GM18526 (cell line): Measurements from ENCODE around the gene PDIA4.

ENCODE experiments used
- POLR2A ChIP-seq: IDR thresholded peaks from 3 replicates; pipeline ENCODE4 v1.6.1; 2011; ENCODE audit not compliant: insufficient read length; ENCODE audit errors: extremely low read depth

PDIA4 gene

GRCh38 chr7:149048805-149049204 lies 20.5 kb upstream of the PDIA4 start:
- no peak for TF ChIP-seq POLR2A

DNA sequence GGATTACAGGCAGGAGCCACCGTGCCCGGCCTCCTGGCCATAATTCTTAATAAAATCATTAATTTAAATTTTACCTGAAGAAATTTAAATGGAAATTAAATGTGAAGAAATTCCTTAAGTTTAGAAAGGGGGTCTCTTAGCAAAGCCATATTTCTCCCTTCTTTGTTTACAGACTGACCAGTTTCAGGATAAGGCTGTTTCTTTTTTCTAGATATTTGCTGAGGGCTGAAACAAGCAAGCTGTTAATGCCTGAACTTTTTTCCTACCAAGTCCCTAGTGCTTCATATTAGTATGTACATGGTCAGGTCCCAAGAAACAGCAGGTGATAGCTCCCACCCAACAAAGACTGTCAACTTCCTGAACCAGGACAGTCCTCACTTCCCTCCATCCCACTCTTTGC lies 18.1 kb upstream of the PDIA4 start:
- no peak for TF ChIP-seq POLR2A

GRCh38 chr7:149043936-149044335 lies 15.6 kb upstream of the PDIA4 start:
- TF ChIP-seq POLR2A, result no peak

DNA sequence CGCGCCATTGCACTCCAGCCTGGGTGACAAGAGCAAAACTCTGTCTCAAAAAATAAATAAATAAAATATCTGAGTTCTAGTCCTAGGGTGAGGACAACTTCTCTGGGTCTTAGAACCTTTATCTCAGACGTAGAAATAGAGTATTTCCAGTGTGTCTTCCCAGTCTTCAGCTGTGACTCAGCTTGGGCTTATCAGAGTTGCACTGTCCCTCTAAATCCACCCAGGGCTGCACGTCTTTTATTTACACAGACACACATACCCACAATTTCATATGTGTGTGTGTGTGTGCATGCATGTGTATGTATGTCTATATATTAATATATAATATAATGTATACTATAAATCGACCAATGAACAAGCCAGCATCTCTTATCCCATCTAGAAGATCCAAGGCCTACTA lies 13.0 kb upstream of the PDIA4 start:
- TF ChIP-seq POLR2A, result no peak

GRCh38 chr7:149036676-149037075 lies 8.4 kb upstream of the PDIA4 start:
- no peak for TF ChIP-seq POLR2A

GRCh38 chr7:149031353-149031910 lies 3.1 kb upstream of the PDIA4 start:
- no peak for TF ChIP-seq POLR2A

- TF ChIP-seq POLR2A, result no peak
Observed at GRCh38 chr7:149027611-149028345, 527 bp downstream of the PDIA4 start.

- no peak for TF ChIP-seq POLR2A
Observed at GRCh38 chr7:149027055-149027454, 1.2 kb downstream of the PDIA4 start.

DNA sequence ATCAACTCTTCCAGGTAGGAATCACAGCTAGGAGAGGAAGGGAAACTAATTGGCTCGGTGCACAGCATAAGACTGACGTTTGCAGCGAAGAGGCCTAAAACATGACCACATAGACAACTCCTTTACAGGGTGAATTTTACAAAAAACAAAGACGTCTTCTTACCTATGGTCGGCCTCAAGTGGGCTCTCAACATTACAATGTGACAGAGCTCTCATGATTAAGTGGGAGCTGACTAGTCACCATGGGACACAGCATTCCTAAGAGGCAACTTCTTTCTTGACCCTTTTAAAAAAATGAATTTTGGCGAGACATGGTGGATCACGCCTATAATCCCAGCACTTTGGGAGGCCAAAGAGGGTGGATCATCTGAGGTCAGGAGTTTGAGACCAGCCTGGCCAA lies 4.6 kb downstream of the PDIA4 start:
- TF ChIP-seq POLR2A, result no peak

DNA sequence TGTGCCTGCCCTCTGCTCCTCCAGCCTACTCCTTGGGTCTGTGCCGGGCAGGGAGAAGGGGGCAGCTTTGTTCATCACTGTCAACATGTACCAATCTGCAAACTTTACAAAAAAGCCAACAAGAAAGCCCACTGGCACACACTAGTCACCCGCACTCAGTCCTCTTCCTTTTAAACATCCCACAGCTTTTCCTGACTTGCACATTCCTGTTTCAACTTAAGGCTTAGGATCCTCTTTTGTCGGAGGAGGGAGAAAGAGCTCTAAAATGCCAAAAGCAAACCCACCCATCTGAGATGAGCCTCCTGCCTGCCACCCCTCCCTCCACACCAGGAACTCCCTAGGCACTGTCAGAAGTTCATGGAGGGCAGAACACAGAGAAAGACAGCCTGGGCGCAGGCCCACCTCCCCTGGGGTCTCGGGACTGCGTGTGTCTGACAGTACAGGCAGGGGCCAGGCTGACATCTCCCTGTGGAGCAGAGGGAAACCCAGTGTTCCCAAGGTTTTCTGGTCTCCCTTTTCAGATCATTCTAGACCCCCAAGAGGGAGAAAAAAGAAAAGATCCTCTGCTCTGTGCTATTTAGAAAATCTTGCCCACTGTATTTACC lies 5.4 kb downstream of the PDIA4 start:
- TF ChIP-seq POLR2A, result no peak

DNA sequence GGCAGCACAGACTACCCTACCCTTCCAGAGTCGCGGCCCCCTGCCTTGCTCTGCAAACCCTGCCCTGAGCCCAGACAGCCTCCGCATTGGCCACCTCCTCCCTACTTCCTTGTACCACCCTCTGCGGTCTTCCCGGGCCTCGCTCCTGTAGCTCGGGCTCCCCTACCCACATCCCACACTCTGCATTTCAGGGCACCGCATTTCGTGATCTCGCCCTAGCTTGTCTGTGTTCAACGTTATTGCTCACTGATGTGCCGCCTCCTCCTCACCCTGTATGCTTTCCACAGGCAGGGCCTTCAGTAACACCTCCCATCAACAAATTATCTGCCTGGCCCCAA lies 6.6 kb downstream of the PDIA4 start:
- TF ChIP-seq POLR2A, result no peak

- no peak for TF ChIP-seq POLR2A
Observed at GRCh38 chr7:149020483-149020882, 7.8 kb downstream of the PDIA4 start.

DNA sequence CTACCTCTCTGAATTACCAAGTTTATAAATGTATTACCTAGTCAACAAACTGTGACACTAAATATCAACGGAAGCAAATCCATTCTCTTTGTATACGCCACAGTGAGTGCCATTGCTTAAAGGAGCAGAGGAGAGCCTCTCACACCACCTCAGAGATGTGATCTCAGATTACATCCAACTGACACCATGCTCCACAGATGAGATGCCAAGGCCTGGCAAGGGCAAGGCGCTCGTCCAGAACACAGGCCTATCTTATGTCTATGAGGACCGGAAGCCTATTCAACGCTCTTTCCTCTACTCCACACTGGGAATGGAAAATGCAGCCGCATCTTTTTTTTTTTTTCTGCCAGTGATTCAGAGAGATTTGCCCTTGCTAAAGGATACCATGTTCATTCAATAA lies 11.4 kb downstream of the PDIA4 start:
- TF ChIP-seq POLR2A, result no peak

- no peak for TF ChIP-seq POLR2A
Observed at GRCh38 chr7:149014309-149014708, 14.0 kb downstream of the PDIA4 start.

- no peak for TF ChIP-seq POLR2A
Observed at GRCh38 chr7:149013876-149014275, 14.4 kb downstream of the PDIA4 start.

- TF ChIP-seq POLR2A, result no peak
Observed at GRCh38 chr7:149011491-149011890, 16.8 kb downstream of the PDIA4 start.

- no peak for TF ChIP-seq POLR2A
Observed at GRCh38 chr7:149010451-149010850, 17.9 kb downstream of the PDIA4 start.
